ENCODE data around the gene P2RY12.

DNA sequence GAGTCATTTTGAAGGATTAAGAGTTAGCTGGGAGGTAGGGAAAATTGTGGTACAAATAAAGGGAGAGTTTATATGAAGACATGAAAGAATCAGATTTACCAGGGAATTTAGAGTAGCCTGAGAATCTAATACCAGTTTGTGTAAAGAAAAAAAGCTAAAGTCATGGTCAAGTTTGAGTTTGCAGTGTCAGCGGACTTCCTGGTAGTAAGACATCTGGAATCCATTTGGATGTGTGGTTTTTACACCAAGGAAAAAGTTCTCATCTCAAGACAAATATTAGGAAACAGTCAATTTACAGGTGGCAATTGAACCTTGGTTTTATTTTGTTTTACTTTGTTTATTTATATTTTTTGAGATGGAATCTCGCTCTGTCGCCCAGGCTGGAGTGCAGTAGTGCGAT, 1.5 kb upstream of the P2RY12 start:
- TF ChIP-seq CTCF (conservative IDR thresholded peaks at IDR 0.05; ENCODE audit: low read depth, low read length) (no peak), CEBPB (IDR thresholded peaks at IDR 0.05; ENCODE audit: low read depth, low read length) (no peak), MXI1 (IDR thresholded peaks at IDR 0.05; ENCODE audit: borderline replicate concordance, low read depth, low read length) (no peak)
